HG03280 (cell line): Measurements from ENCODE around the gene IQGAP3.
"Not testable (repeated sequence)": the region's sequence is repeated elsewhere in the genome, so short reads cannot be mapped to it uniquely, and the experiment has no call there.

Experiments
- ATAC-seq: cut with Tn5 transposase; IDR thresholded peaks from one replicate; pipeline ENCODE4 v1.9.1; 2021; ENCODE audit warnings: mild to moderate bottlenecking, moderate library complexity; ENCODE audit not compliant: unreplicated experiment

Gene IQGAP3

GRCh38 chr1:156595016-156595415 lies 22.7 kb upstream of the IQGAP3 start:
- no peak for ATAC-seq

DNA sequence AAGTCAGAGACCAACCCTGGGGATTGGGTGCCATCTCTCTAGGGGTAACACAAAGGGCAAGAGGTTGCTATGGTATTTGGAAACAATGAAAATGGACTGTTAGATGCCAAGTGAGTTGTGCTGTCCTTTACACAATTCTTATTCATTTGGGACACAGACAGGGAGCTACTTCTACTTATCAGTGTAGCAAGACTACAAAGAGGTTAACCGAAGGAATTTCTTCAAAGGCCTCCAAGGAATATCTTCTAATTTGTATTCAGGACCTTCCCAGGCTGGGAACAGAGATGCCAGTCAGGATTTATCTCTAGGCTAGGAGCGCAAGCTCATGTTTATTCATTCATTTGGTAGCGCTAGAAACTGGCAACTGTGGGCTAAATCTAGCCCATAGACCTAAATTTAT lies 21.8 kb upstream of the IQGAP3 start:
- ATAC-seq, result no peak

DNA sequence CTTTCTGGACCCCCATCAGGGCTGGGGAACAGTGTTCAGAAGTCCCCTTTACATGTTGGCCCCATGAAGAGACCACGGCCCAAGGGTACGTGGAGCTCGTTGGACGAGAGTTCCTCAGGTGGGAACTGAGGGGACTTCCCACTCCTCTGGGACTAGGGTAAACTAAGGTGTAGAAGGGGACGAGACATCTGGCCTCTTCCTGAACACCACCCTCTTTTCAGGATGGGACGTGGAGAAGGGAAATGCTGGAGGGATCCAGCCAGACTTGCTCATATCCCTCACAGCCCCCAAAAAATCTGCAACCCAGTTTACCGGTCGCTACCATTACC lies 21.3 kb upstream of the IQGAP3 start:
- ATAC-seq, result no peak

GRCh38 chr1:156592910-156593660 lies 20.7 kb upstream of the IQGAP3 start:
- no peak for ATAC-seq

DNA sequence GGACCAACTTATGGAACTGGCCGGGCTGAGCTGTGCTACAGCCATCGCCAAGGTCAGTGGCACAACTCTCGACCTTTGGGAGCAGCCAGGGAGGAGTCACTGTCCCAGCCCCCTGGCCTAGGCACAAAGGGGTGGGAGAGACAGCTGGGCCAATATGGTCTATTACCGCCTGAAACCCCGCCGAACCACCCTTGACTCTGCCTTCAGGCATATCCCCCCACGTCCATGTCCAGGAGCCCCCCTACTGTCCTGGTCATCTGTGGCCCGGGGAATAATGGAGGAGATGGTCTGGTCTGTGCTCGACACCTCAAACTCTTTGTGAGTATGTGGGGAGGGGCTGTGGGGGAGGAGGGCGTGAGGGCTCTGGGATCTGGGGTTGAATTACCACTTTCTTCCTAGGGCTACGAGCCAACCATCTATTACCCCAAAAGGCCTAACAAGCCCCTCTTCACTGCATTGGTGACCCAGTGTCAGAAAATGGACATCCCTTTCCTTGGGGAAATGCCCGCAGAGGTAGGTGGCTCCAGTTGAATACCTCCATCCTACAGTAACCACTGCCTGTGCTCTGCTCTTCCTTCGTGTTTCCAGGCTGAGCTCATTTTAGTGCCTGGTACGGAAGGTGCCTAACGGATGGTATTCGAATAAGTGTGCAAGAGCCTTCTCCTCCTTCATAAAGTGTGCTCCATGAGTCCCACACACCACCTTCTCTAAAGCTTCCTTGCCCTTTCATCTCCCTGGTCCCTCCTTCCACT lies 20.0 kb upstream of the IQGAP3 start:
- ATAC-seq, result no peak

DNA sequence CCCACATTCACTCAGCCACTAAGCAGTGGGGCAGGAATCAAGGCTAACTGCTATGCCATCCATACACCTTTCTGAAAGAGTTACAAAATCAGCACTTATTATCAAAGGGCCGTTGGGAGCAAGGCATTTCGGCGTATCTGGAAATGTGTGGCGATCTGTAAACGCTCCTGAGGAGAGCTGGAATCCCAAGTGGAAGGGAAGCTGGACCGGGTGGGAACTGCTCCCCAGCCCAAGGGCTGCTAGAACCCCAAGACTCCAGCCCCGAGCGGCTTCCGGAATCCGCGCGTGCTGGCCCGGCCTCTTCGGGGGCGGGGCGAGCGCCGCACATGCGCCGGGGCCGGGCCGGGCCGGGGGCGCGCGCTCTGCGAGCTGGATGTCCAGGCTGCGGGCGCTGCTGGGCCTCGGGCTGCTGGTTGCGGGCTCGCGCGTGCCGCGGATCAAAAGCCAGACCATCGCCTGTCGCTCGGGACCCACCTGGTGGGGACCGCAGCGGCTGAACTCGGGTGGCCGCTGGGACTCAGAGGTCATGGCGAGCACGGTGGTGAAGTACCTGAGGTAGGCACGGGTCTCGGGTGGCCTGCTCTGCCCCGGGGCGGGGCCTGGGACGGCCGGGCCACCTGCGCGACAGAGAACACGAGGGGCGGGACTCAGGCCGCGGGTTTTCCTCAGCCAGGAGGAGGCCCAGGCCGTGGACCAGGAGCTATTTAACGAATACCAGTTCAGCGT lies 19.2 kb upstream of the IQGAP3 start, which contains the start of gene NAXE:
TSS of gene NAXE (plus strand) at position 345 of the 726 bp plus-strand sequence. CDS start at position 374, 29 bp downstream.
- ATAC-seq, result peak; percentile 79

DNA sequence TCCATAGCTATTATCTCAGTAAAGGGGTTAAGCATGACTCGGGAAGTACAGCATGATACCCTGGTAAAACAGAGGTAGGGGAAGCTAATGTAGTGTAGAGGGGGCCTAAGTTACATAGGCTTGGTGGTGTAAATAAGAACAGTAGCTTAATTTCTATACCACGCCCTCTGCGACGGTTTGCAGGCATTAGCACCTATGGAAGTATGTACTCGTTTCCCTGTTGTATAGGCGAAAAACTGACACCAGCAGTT lies 18.7 kb upstream of the IQGAP3 start:
- ATAC-seq, result no peak

DNA sequence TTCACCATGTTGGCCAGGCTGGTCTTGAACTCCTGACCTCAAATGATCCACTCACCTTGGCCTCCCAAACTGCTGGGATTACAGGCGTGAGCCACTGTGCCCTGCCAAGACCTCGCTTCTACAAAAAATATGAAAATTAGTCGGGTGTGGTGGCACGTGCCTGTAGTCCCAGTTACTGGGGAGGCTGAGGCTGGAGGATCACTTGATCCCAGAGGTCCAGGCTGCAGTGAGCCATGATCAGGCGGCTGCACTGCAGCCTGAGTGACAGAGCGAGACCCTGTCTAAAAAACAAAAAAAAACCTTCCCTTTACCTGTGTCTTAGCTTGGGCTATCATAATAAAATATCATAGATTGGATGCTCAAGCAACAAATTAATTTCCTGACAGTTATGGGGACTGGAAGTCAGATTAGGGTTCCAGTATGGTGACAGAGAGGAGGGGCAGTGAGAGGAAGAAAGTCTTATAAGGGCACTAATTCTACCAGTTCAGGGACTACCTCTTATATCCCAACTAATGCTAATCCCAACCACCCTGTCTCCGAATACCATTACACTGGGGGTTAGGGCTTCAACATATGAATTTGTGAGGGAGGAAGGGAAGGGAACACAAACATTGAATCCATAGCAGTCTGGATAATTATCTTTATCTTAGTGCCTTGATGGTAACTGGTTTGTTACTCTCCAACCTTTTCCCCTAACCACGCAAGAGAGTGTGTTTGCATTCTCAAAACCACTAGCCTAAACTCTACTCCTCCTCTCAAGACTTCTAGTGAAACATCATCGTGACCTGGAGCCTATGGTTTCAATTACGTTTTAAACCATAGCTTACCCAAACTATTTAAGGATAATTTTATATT lies 18.2 kb upstream of the IQGAP3 start:
- no peak for ATAC-seq

- no peak for ATAC-seq
Measured at GRCh38 chr1:156589546-156589945, 17.2 kb upstream of the IQGAP3 start.

GRCh38 chr1:156587927-156588326 lies 15.6 kb upstream of the IQGAP3 start:
- not testable (repeated sequence) for ATAC-seq

DNA sequence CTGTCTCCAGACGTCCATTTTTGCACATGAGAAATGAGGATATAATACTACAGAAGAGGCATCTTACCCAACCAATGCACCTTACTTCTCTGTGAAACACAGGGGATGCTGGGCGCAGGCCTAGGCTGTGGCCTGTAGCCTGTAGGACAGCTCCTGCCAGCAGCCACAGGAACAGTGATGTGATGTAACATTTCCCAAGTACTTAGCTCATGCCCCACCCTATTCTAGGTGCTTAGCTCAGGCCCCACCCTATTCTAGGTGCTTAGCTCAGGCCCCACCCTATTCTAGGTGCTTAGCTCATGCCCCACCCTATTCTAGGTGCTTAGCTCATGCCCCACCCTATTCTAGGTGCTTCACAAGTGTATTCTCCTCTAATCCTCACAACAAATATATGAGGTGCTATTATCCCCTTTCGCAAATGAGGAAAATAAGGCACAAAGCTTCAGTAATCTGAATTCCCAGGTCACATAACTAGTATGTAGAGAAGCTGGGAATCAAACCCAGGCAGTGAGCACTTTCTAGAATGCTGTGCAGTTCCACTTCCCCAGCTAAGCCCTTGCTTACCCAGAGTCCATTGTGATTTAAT lies 14.6 kb upstream of the IQGAP3 start:
- ATAC-seq, result no peak

GRCh38 chr1:156586323-156586722 lies 14.0 kb upstream of the IQGAP3 start:
- no peak for ATAC-seq

DNA sequence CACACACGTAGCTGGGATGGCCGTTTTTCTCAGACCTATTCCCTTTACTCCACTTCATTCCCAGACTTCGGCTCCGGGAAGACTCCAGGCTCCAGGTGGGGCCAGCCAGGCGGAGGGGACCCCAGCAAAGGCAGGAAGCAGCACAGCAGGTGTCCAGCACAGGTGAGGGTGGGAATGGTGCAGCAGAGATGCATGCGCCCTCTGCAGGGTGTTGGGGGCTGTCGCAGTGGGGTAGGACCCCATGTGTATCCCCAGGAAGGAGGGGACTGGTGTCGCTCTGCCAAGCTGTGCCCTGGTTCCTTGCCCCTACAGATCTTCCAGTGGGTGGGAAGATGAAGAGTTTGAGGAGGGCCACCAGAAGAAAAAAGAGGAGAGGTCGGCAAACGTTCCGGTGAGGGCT lies 12.4 kb upstream of the IQGAP3 start:
- no peak for ATAC-seq

DNA sequence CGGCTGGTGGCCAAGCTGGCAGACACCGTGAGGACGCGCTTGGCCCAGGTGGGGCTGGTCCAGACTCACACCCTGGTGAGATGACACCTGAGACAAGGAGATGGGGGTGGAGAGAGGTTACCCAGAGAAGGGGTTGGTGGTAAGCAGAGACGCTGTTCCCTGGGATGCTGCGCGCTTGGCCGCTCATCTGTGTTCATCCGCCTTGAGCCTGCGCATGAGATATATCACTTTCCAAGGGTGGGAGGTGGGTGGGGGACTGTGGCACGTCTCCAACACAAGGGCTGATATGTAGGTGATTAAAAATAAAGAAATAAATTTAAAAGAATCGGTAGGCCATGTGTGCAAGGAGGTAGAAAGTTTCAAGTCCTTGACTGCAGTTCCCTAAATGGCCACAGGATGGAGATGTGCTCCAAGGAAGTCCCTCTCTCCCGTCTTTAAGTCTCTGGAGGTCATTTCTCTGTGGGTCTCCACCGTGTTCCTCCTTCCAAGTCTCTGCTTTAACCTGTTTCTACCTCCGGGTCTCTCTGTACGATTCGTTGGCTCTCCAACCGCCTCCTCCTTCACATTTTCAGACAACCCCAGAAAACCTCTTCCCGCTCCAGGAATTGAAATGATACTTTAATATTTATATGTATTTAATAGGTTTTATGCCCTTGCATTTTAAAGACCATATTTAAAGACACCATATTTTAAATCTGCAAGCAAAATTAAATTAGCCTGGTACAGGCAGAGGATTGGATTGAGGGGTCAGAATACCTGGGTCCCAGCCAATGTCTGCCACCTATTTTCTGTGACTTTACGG lies 11.7 kb upstream of the IQGAP3 start:
- ATAC-seq, result no peak

GRCh38 chr1:156582388-156583017 lies 10.1 kb upstream of the IQGAP3 start:
- peak; percentile 48 for ATAC-seq

DNA sequence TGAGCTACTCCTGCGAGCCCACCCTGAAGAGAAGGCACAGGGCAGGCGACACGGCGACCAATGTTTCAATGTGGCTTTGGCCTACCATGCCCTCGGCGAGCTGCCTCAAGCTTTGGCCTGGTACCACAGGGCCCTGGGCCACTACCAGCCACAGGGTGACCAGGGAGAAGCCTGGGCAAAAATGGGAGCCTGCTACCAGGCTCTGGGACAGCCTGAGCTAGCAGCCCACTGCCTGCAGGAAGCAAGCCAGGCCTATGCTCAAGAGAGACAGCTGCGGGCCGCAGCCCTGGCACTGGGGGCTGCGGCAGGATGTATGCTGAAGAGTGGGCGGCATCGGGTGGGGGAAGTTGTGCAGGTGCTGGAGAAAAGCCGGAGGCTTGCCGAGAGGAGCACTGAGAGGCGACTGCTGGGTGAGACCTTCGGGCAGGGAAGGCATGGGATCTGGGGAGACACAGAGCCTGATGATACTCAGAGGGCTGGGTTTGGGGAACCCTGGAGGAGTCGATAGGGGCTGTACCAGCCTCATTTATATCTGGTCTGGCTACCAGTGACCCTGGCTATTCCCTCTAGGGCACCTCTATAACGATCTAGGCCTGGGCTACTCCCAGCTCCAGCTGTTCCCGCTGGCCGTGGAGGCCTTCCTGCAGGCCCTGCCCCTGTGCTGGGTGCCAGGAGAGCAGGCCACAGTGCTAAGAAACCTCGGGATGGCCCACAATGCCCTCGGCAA lies 9.5 kb upstream of the IQGAP3 start:
- no peak for ATAC-seq

DNA sequence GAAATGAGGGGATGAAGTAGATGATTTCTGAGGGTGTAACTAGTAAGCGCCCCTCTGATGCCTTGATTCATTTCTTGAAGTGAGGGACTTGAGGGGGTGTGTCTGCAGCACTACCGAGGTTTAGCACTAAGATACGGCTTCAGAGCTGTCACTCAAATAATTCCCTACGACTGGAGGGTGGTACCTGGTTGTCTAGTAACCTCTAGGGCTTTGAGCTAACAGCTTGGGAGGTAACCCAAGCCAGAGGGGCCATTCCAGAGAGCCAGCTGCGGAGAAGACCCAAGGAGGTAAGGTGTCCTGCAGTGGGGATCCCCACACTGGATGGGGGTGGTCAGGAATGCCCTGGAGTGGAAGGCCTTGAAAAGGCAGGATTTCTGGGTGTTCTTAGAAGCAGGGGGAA lies 7.1 kb upstream of the IQGAP3 start, which contains the start of gene TTC24:
TSS of gene TTC24 (plus strand) at position 252 of the 400 bp plus-strand sequence. CDS start 1,642 bp downstream, outside the sequence.
- ATAC-seq, result no peak

DNA sequence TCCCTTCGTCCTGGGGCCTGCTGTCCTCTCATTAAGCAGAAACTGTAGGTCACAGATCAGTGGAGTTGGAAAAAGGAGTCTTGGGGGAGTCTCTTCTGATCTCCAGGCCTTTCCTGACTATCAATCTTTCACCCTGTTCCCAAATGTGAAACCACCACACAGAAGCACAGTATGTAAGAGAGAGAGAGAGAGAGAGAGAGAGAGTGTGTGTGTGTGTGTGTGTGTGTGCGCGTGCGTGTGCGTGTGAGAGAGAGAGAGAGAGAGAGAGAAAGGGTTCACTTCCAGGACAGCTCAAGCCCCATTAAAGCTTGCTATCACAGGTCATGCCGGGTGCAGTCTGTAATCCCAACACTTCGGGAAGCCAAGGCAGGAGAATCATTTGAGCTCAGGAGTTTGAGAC lies 5.7 kb upstream of the IQGAP3 start:
- ATAC-seq, result no peak

DNA sequence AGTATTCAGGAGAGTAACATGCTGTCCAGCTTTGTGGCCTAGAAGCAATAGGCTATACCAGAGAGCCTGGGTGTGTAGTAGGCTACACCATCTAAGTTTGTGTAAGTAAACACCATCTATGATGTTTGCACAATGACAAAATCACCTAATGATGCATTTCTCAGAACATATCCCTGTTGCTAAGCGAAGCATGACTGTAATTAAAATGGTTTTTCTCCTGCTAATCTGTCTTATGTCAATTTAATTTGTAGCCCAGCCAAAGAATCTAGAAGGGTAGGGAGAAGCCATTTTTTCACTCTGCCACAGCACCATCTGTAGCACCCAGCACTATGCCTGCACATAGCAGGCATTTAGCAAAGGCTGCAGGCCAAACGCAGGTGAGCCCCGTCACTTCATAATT lies 5.2 kb upstream of the IQGAP3 start:
- ATAC-seq, result no peak
